ENCODE data around the gene AGAP1.

Gene AGAP1

GRCh38 chr2:236101311-236101950, 607.6 kb downstream of the AGAP1 start:
- in situ Hi-C loops (cut with MboI; ENCODE audit: low pct_unique_long_range_greater_than_20kb, low sequenced_read_pairs): no loop called here
- DNase-seq: no peak

DNA sequence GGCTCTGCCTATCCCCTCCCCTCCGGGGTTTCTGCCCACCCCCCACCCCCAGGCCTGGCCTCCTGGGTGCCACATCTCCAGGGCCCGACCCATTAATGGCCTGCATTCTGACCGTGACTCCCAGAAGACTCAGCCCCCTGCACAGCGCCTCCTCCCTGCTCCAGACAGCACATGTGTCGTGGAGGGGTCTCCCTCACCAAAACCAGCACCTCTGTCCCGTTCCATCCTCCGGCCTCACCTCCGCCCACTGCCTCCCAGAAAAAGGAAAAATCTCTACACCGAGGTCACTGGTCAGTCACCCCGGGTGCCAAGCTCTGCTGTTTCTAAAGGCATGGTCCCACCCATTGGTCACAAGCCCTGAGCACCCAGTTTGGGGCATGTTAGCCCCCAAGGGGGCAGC, 609.1 kb downstream of the AGAP1 start:
- in situ Hi-C loops (cut with MboI; ENCODE audit: low pct_unique_long_range_greater_than_20kb, low sequenced_read_pairs): no loop called here
- DNase-seq: no peak

DNA sequence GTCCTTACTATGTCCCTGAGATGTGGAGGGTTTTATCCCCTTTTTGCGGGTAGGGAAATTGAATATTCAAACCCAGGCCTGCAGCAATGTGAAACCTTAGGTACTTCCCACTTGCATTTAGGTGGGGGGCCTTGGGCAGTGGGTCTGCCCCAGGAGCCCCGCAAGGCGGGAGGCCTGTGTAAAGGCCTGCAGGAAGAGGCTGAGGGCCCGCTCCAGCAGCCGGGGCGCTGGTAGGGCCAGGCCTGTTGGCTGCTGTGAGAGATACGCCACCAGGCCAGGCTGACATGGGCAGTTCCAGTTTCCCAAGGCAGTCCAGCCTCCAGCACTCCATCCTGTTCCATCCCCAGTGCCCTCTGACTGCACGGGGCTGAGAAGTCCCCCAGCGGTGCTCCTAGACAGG, 610.1 kb downstream of the AGAP1 start:
- in situ Hi-C loops (cut with MboI; ENCODE audit: low pct_unique_long_range_greater_than_20kb, low sequenced_read_pairs): no loop called here
- DNase-seq: no peak

GRCh38 chr2:236105955-236106607, 612.2 kb downstream of the AGAP1 start:
- in situ Hi-C loops (cut with MboI; ENCODE audit: low pct_unique_long_range_greater_than_20kb, low sequenced_read_pairs): no loop called here
- DNase-seq: no peak

DNA sequence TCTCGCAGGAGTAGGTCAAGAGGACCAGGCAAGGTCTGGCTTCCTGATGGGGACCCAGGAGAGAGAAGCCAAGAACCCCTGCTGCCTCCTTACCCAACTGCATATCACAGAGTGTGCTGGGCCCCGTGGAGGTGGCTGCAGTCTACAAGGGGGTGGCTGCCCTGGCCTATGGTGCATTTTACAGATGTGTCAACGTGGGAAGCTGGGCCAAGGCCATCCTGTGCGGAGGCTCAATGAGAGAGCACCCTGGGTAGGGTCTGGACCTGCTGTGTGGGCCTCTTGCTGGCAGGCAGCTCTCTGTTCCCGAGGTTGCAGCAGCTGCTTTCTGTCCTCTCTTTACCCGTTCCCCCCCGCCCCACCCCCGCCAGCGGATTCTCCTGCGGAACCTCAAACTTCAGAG, 612.9 kb downstream of the AGAP1 start:
- in situ Hi-C loops (cut with MboI; ENCODE audit: low pct_unique_long_range_greater_than_20kb, low sequenced_read_pairs): no loop called here
- no peak for DNase-seq

DNA sequence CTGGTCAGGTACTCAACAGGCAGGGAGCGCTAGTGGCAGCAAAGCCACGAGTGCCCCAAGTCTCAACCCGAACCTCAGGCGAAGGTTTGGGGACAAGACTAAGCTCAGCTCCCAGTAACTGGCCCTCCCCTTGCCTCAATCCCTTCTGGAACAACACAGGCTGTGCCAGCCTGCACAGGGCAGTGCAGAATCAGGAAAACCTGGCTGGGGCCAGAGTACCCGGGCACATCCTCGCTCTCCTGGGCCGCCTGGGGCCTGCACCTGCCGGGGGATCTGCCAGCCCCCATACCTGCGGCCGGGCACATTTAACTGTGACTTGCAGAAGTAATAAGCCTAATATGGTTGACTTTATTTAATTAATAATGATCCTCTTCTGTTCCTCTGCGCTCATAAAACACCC, 613.7 kb downstream of the AGAP1 start:
- in situ Hi-C loops (cut with MboI; ENCODE audit: low pct_unique_long_range_greater_than_20kb, low sequenced_read_pairs): no loop called here
- no peak for DNase-seq

DNA sequence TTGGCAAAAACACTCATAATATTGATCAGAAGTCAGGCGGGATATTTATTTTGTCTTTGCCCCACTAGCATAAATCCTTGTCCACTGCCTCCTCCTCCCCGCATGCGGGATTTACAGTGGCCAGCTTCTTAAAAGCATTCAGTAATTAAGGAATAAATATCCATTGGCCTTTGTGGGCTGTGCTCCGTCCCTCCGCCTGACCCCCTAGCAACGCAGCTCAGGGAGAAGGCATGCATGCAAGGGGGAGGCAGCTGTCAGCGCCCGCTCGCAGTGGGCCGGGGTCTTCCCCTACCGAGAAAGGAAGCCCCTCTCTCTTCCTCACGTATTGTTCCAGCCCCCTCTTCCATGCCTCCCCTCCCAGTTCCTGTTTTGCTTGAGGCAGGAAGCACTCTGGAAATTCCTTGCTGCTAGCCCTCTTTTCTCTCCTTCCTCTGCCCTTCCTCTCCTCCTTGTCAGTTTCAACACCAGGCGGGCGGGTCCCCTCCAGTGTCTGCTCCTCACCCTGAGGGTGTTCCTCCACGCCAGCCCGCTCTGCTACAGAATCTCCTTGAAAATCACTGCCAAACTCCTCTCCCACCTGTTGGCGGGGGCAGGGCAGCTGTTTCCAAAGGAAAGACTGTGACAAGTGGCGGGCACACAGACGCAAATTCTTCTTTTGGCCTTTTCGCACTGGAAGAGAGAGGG, 614.2 kb downstream of the AGAP1 start:
- DNase-seq: no peak
- in situ Hi-C loops (cut with MboI; ENCODE audit: low pct_unique_long_range_greater_than_20kb, low sequenced_read_pairs): no loop called here

DNA sequence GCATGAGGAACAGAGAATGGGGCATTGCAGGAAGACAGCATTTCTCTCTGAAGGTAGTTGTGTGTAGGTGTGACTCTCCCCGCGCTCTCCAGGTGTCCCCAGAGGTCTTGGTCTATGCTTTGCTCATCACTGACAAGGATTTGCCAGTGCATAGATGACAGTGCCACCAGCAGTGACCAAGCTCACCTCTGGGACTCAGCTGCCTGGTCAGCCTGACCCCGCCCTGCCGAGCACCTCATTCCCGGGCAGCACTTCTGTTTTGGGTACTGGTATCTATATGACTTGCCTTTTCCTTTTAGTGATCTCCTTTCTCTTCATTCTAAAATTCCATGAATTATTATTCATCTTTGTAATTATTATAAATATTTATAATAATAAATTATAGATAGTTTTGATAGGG, 615.2 kb downstream of the AGAP1 start:
- DNase-seq: no peak
- in situ Hi-C loops (cut with MboI; ENCODE audit: low pct_unique_long_range_greater_than_20kb, low sequenced_read_pairs): no loop called here

DNA sequence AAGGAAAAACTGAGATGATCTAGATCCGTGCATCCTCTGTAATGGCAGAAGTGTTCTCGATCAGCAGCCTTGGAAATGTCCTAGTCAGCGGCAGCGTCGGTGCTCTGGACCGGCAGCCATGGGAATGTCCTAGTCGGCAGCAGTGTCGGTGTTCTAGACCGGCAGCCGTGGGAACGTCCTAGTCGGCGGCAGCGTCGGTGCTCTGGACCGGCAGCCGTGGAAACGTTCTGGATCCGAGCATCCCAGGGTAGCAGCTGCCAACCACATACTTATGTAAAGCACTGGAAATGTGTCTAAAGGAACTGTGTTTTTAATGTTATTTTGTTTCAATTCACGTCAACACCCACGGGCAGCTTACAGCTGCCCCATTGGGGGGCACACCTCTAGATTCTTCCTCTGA, 615.6 kb downstream of the AGAP1 start:
- no peak for DNase-seq
- in situ Hi-C loops (cut with MboI; ENCODE audit: low pct_unique_long_range_greater_than_20kb, low sequenced_read_pairs): no loop called here

- in situ Hi-C loops (cut with MboI; ENCODE audit: low pct_unique_long_range_greater_than_20kb, low sequenced_read_pairs): no loop called here
- no peak for DNase-seq
Observed at GRCh38 chr2:236112466-236112865, 618.6 kb downstream of the AGAP1 start.

DNA sequence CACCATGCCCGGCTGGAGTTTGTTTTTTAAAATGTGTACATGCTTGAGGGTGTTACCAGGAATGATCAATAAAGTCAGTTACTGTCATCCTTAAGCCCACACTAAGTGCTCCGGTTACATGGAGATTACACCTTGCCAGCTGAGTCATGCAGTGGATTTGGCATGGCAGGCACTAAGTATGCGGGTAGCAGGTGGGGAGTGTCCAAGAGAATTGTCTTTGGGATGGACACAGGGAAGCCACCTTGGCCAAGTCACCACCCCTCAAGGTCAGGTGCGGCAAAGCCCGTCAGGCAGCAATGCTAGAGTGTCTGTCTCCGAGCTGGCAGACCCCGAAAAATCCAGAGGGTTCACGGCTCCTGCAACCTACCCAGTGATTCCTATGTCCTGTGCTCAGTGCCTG, 619.6 kb downstream of the AGAP1 start:
- DNase-seq: no peak
- in situ Hi-C loops (cut with MboI; ENCODE audit: low pct_unique_long_range_greater_than_20kb, low sequenced_read_pairs): no loop called here

DNA sequence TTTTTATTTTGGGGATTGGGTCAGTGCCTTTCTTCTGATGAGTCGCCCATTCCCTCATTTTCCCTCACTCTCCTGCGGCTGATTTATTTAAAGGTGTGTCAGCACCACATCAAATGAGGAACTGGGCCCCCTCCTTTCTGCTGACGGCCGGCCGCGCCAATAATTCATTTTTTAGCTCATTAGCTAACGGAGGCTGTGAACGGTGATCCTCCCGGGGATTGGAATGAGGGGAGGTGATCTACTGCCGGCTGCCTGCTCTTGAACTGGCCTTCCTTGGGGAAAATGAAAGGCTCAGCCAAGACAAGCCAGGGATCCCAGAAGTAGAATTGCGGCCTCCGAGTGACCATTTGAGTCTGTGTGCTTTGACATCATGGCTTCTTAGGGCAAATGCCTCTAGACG, 620.1 kb downstream of the AGAP1 start:
- in situ Hi-C loops (cut with MboI; ENCODE audit: low pct_unique_long_range_greater_than_20kb, low sequenced_read_pairs): no loop called here

DNA sequence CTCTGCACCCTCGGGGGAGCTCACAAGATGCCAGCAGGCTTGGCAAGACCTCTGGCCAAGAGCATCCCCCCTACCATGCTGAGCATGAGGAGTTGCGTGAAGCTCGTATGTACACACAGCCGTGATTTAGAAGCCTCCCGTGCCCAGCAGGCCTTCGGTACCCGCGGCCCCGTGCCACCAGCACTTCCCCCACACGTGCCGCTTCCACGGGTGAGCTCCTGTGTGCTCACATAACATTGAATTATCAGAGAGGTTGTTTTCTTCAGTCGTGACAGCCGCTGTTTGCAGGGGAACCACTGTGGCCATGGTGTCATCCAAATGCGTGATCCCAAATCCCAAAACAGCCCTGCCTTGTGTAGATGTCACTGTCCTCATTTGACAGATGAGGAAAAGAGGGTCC, 621.1 kb downstream of the AGAP1 start:
- in situ Hi-C loops (cut with MboI; ENCODE audit: low pct_unique_long_range_greater_than_20kb, low sequenced_read_pairs): no loop called here
- no peak for DNase-seq

More for the DNA sequence above, 620.1 kb downstream of the AGAP1 start:
- no peak for DNase-seq

DNA sequence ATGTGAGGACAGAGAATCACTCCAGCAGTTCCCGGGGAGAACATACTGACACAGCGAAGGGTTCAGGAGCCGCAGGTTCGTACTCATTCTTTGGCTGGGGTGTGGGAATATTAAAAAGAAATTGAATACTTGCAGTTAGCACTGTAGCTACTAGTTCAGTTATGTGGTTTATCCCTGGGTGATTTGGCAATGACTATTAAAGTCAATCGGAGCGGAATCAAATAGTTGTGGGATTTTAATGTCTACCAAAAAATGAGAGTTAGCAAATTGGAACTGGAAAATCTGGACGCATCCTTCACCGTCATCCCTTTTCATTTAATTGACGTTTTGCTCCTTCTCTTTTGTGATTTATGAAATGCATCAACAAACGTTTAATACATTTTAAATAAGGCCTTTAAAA, 623.6 kb downstream of the AGAP1 start:
- in situ Hi-C loops (cut with MboI; ENCODE audit: low pct_unique_long_range_greater_than_20kb, low sequenced_read_pairs): no loop called here

DNA sequence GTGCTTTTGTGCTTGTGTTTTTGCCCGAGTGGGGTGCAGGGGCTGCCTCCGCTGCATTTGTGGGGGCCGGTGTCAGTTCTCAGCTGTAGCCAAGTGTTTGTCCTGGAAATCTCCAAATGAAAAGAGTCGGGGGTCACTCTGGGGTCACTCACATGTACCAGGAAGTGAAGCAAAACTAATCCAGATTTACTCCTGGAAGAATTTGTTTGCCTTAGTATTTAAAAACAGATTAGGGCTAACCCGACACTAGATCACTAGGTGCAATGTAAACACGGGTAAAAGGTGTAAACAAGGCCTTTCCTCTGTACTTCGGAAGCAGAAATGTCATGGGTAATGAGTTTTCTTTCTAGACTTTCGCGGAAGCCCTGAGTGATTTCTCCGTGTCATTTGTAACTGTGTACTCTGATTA, 624.0 kb downstream of the AGAP1 start:
- in situ Hi-C loops (cut with MboI; ENCODE audit: low pct_unique_long_range_greater_than_20kb, low sequenced_read_pairs): no loop called here
- no peak for DNase-seq

More for the DNA sequence above, 623.6 kb downstream of the AGAP1 start:
- DNase-seq: no peak

GRCh38 chr2:236119003-236119402, 625.2 kb downstream of the AGAP1 start:
- DNase-seq: no peak
- in situ Hi-C loops (cut with MboI; ENCODE audit: low pct_unique_long_range_greater_than_20kb, low sequenced_read_pairs): no loop called here

DNA sequence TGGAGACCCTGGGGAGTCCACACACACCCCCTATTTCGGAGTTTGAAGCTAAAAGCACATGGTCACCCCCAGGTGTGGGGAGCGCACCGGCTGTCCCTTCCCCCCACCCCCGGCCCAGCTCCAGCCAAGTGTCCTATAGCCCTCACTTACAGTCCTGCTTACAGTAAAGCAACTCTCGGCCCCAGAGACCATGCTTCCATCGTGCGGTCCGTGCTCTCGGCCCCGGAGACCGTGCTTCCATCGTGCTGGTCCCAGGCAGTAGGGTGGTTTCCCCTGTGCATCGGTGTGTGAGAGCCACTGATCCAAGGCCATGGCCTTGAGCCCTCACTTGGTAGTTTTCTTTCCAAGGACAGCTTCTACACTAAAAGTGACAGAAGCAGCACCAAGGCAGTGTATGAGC, 625.6 kb downstream of the AGAP1 start:
- no peak for DNase-seq
- in situ Hi-C loops (cut with MboI; ENCODE audit: low pct_unique_long_range_greater_than_20kb, low sequenced_read_pairs): no loop called here

DNA sequence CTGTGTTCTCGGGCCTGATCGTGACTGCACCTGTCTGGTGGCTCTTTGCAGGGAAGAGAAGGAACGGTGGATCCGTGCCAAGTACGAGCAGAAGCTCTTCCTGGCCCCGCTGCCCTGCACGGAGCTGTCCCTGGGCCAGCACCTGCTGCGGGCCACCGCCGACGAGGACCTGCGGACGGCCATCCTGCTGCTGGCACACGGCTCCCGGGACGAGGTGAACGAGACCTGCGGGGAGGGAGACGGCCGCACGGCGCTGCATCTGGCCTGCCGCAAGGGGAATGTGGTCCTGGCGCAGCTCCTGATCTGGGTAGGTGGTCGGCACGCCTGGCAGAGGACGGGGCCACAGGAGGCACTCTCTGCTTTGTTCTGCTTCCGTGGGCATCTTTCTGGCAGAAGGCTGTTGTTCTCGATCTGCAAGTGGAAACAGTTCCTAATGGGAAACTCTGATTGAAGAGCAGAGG, 626.3 kb downstream of the AGAP1 start:
- DNase-seq: no peak
- in situ Hi-C loops (cut with MboI; ENCODE audit: low pct_unique_long_range_greater_than_20kb, low sequenced_read_pairs): no loop called here

DNA sequence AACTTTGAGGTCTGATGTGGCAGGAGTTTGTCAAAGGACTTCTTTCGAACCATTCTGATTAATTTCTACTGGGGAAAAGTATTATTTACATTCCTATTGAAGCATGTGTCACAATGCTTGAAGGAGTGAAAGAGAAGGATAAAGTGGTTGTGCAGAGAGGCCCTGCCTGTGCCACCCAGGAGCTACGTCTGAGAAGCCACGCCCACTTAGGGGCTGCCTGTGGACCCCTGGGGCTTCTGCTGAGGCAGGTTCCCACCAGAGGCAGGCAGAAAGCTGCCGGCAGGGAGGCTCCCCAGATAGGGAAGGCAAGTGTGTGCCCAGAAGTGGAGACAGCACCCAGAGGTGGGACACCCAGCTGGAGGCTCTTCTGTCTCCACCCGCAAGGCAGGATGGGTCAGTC, 627.0 kb downstream of the AGAP1 start:
- in situ Hi-C loops (cut with MboI; ENCODE audit: low pct_unique_long_range_greater_than_20kb, low sequenced_read_pairs): no loop called here
- DNase-seq: no peak

DNA sequence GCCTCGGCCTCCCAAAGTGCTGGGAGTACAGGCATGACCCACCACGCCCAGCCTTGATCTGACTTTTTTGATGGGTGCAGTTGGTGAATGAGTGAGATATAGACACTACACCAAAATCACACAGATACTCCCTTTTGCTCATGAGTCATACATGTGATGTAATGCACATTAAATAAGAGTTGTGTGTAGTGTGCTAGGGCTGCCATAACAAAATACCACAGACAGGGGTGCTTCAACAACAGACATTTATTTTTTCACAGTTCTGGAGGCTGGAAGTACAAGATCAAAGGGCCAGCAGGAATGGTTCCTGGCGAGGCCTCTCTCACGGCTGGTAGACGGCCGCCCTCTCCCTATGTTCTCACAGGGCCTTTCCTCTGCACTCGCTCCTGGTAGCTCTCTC, 627.7 kb downstream of the AGAP1 start:
- in situ Hi-C loops (cut with MboI; ENCODE audit: low pct_unique_long_range_greater_than_20kb, low sequenced_read_pairs): no loop called here
- DNase-seq: no peak

DNA sequence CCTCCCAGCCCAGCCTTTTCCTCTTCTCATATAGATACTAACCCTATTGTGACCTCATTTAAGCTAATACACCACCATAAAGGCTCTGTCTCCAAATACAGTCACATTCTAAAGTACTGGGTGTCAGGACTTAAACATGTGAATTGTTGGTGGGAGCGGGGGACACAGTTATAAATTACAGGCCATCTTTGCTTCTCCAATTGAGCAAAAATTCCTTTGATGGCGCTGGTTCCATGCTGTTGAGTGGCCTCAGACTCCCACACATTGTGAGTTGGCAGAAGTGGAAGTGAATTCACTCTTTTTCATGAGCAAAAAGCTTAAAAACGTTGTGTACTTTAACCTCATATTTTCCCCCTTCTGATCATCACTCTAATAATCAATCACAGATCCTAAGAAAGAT, 628.4 kb downstream of the AGAP1 start:
- DNase-seq: no peak
- in situ Hi-C loops (cut with MboI; ENCODE audit: low pct_unique_long_range_greater_than_20kb, low sequenced_read_pairs): no loop called here

All from KBM-7 (cell line).